Ovary (tissue), 3 donors: ENCODE data around the gene GPX4.

Experiments used
- EP300 ChIP-seq: sonication (generic); formaldehyde crosslinking; IDR thresholded peaks from one replicate; pipeline ENCODE4 v1.6.1; 2017; ENCODE audit warnings: antibody characterized with exemption
- POLR2A ChIP-seq: fragments of 450-650 bp; IDR thresholded peaks from one replicate; pipeline ENCODE4 v1.6.1; 2017; ENCODE audit warnings: antibody characterized with exemption, mild to moderate bottlenecking, moderate library complexity
- TF ChIP-seq, protein P1 (sequence below), 3 donors: fragments of 450-650 bp in 2 of 3; fragments of 200-600 bp in 1 of 3; IDR thresholded peaks; one replicate each; pipeline versions ENCODE4 v1.5.1 to v1.8.0; 2016 to 2022; ENCODE audit warnings: antibody characterized with exemption in 3 of 3, mild to moderate bottlenecking in 1 of 3
- donor health status: DM: no; HTN: no; CAD: no.

DNA sequence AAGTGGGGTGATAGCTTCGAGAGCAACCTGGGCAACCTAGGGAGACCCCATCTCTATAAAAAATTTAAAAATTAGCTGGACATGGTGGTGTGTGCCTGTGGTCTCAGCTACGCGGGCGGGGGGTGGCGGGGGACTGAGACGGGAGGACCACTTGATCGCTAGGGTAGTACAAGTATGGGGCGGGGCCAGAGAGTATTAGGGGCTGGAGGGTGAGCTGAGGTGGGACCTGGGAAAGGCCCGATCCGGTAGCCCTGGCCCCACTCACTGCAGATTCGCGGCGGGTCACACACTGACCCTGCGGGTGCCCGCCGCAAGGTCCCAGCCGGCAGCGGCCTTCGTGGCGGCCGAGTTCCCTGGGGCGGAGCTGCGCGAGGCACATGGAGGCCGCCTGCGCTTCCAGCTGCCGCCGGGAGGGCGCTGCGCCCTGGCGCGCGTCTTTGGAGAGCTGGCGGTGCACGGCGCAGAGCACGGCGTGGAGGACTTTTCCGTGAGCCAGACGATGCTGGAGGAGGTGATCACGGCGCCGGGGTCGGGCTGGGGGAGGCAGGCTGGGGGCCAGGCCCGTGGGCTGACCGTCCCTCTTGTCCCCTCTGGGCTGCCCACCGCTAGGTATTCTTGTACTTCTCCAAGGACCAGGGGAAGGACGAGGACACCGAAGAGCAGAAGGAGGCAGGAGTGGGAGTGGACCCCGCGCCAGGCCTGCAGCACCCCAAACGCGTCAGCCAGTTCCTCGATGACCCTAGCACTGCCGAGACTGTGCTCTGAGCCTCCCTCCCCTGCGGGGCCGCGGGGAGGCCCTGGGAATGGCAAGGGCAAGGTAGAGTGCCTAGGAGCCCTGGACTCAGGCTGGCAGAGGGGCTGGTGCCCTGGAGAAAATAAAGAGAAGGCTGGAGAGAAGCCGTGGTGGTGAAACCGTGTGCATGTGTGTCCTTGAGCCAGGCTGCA is 38.9 kb upstream of the GPX4 start:
- TF ChIP-seq, protein P1, sequence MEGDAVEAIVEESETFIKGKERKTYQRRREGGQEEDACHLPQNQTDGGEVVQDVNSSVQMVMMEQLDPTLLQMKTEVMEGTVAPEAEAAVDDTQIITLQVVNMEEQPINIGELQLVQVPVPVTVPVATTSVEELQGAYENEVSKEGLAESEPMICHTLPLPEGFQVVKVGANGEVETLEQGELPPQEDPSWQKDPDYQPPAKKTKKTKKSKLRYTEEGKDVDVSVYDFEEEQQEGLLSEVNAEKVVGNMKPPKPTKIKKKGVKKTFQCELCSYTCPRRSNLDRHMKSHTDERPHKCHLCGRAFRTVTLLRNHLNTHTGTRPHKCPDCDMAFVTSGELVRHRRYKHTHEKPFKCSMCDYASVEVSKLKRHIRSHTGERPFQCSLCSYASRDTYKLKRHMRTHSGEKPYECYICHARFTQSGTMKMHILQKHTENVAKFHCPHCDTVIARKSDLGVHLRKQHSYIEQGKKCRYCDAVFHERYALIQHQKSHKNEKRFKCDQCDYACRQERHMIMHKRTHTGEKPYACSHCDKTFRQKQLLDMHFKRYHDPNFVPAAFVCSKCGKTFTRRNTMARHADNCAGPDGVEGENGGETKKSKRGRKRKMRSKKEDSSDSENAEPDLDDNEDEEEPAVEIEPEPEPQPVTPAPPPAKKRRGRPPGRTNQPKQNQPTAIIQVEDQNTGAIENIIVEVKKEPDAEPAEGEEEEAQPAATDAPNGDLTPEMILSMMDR (IDR thresholded peaks at IDR 0.05): peak in 2 of 3 donors; percentile 55 to 60
- no peak for TF ChIP-seq POLR2A
- TF ChIP-seq EP300: no peak
